Stimulated activated CD4-positive, alpha-beta T cell treated with anti-CD3 and anti-CD28 coated beads, Interleukin-4, amount 100 ng/mL, for 1 hour (primary cell): ENCODE measurements around the gene CTR9.

Source experiments
- DNase-seq: peaks from one replicate; pipeline ENCODE4 v3.0.0-alpha.2; 2020

CTR9 gene

DNA sequence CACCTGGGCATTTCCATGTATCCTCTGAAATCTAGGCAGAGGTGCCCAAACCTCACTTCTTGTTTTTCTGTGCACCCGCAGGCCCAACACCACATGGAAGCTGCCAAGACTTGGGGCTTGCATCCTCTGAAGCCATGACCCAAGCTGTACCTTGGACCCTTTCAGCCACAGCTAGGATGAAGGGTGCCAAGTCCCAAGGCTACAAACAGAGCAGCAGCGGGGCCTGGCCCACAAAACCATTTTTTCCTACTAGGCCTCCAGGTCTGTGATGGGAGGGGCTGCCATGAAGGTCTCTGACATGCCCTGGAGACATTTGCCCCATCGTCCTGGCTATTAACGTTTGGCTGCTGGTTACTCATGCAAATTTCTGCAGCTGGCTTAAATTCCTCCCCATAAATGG lies 78.1 kb downstream of the CTR9 start:
- DNase-seq: no peak
